HK-2 (cell line): ENCODE data around the gene IL1RAPL1.
"Not testable (repeated sequence)": the region's sequence is repeated elsewhere in the genome, so short reads cannot be mapped to it uniquely, and the experiment has no call there.

ENCODE experiments used
- DNase-seq: peaks from one replicate; pipeline ENCODE4 v3.0.0-alpha.2; 2018; ENCODE audit not compliant: unreplicated experiment

Gene IL1RAPL1

GRCh38 chrX:28628120-28628519 lies 40.9 kb downstream of the IL1RAPL1 start:
- no peak for DNase-seq

GRCh38 chrX:28638775-28639174 lies 51.5 kb downstream of the IL1RAPL1 start:
- no peak for DNase-seq

DNA sequence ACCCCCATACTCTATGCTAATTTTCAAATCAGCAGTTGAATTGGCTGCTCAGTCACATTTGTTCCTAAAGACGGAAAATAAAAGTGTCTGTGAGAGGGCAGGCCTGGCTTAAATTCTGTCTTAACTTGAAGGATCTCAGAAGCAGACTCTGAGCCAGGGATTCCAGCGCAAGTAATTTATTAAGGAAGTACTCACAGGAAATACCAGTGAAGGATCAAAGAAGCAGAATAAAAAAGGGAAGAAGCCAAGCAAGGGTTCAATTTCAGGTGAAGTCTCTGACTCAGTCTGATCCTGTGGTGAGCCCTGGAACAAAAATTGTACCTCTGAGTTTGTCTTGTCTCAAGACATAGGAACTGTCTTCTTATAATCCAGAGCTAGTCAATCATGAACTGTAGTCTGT lies 52.2 kb downstream of the IL1RAPL1 start:
- DNase-seq, result no peak

DNA sequence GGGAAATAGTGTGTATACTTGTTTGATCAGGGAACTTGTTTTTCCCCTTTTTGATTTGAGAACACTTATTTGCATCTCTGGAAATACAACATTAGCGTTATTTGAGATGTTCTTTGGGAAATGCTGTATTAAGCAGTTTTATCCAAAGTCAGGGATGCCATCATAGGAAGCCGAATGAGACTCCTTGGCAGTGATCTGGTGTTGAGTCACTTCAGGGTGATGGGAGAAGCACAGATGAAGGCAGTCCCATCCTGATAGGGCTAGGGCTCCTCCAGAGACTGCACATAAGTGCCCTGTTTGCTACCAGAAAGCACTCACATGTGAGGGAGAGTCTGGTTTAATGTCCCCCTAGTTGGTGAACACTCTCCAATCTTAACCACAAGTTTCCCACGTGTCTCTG lies 62.3 kb downstream of the IL1RAPL1 start:
- DNase-seq, result no peak

- no peak for DNase-seq
Observed at GRCh38 chrX:28651186-28651585, 63.9 kb downstream of the IL1RAPL1 start.

- peak; percentile 71 for DNase-seq
Observed at GRCh38 chrX:28659269-28659668, 72.0 kb downstream of the IL1RAPL1 start.

DNA sequence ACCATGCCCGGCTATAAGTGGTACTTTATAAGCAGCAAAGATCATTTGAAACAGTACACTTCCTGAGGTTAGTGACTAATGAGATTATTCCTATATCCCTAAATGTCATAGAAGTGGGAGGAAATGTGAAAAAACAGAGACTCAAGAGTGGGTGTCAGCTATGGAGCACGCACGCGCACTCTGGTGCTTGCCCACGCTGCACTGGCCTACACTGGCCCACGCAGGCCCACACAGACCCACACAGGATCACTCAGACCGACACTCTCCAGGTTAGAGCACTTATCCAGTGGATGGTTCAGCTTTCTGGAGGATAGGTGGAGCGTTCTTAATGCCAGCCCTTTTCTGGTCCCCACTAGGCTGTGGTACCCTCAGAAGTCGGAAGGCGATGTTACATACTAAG lies 78.5 kb downstream of the IL1RAPL1 start:
- DNase-seq, result no peak

GRCh38 chrX:28668303-28668702 lies 81.1 kb downstream of the IL1RAPL1 start:
- DNase-seq, result no peak

- DNase-seq, result no peak
Observed at GRCh38 chrX:28668957-28669356, 81.7 kb downstream of the IL1RAPL1 start.

DNA sequence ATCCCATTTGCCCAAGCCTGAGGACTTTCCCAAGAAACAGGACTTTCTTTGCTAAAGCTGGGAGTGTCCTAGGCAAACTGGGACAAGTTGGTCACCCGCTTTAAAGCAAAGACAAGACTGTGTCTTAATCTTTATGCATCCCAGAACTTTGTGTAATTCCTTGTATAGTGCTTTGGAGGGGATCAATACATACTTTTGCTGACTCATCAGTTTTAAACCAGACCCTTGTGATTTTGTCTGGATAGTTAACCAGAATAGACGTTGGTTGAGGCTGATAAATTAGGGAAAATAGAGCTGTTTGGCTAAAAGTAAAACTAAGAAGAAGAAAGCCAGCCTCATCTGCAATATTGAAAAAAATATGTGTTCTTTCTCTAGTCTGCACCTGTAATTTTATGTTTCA lies 82.8 kb downstream of the IL1RAPL1 start:
- no peak for DNase-seq

GRCh38 chrX:28675173-28675572 lies 87.9 kb downstream of the IL1RAPL1 start:
- DNase-seq, result no peak

GRCh38 chrX:28693101-28693500 lies 105.9 kb downstream of the IL1RAPL1 start:
- no peak for DNase-seq

GRCh38 chrX:28697732-28698131 lies 110.5 kb downstream of the IL1RAPL1 start:
- no peak for DNase-seq

- no peak for DNase-seq
Observed at GRCh38 chrX:28701222-28701621, 114.0 kb downstream of the IL1RAPL1 start.

DNA sequence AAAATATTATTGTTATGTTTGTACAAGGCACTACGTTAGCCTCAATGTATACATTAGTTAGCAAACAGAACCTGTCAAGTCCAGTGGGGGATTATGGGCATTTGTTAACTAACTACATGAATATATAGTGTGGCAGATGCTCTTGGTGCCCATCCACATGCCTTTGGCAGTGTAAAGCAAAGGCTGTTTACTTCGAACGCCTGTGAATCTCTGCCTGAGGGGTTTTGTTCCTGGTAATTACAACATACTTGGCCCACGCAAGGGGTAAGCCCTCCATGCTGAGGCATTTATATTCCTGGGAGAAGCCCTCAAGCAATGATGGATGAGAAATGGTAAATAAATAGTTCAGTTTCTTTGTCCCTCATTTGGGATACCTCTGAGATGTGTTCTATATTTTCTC lies 119.7 kb downstream of the IL1RAPL1 start:
- no peak for DNase-seq

DNA sequence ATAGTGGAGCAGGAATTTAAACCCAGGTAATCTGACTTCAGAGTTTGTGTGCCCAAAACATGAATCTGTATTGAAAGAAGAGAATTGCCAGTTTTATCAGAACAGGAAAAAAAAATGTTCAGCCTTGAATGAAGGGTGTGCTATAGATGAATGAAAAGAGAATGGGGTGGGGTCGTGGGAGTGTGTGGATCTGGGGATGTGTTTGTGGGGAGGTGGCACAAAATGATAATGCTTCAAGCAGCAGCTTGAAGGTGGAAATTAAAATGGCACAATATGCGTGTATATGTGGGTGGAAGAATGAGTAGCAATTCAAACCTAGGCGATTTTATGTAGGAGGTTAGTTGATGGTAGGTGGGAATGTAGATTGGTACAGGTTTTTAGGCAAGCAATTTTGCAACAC lies 122.2 kb downstream of the IL1RAPL1 start:
- no peak for DNase-seq

- DNase-seq, result no peak
Observed at GRCh38 chrX:28717864-28718263, 130.6 kb downstream of the IL1RAPL1 start.

- DNase-seq, result no peak
Observed at GRCh38 chrX:28718450-28718849, 131.2 kb downstream of the IL1RAPL1 start.

- DNase-seq, result no peak
Observed at GRCh38 chrX:28719620-28720019, 132.4 kb downstream of the IL1RAPL1 start.

- no peak for DNase-seq
Observed at GRCh38 chrX:28752330-28752729, 165.1 kb downstream of the IL1RAPL1 start.

DNA sequence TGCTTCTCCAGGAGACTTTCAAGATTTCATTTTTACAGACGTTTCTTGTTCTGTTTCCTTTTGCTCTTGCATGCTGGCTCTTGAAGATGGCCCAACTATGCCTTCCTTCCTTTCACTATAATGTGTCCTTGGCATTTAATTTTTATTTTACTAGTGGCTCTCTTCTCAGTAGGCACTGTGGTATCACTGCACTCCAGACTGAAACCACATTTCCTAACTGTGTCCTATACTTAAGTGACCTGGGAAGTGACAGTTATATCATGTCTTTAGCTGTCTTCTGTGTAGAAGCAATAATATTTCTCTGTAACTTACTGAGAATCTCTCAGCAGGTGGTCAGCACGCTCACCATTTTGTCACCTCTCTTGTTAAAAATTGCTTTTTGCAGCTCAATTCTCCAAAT lies 168.9 kb downstream of the IL1RAPL1 start:
- no peak for DNase-seq

DNA sequence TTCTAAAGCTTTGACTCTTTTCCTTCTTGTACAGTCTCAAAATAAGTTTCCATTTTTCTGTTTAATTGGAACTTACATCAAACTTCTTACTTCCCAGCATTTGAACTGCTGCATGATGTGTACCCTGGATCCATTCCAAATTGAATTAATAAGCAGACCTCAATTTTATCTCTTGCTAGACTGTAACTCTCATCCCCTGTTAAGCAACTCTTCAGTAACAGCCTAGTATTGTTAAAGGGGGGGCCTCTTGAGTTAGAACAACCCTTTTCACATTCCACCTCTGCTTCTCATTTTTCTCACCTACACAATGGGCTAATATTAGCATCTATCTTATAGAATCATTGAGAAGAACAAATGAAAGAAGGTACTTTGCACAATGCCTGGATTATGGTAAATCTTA lies 169.4 kb downstream of the IL1RAPL1 start:
- DNase-seq, result no peak

- DNase-seq, result no peak
Observed at GRCh38 chrX:28757290-28757689, 170.0 kb downstream of the IL1RAPL1 start.

GRCh38 chrX:28766561-28766960 lies 179.3 kb downstream of the IL1RAPL1 start:
- DNase-seq, result not testable (repeated sequence)

- DNase-seq, result no peak
Observed at GRCh38 chrX:28773807-28774206, 186.6 kb downstream of the IL1RAPL1 start.
